ENCODE results near the gene SERPINB5.

The SERPINB5 gene

GRCh38 chr18:63454497-63454896 lies 22.3 kb upstream of the SERPINB5 start:
- Histone ChIP-seq H3F3A (ENCODE audit: control insufficient read depth, insufficient read depth) (no peaks in the 10 kb centered on the region), H3K79me2 (ENCODE audit: control insufficient read depth, low read length) (no peaks in the 10 kb centered on the region), H3K27me3 (ENCODE audit: control insufficient read depth, low read length) (no peaks in the 10 kb centered on the region), H3K9me3 (ENCODE audit: control insufficient read depth, insufficient read depth, low read length) (no peaks in the 10 kb centered on the region), H3K4me2 (ENCODE audit: low read length) (no peak overlapping the region), H3K4me1 (ENCODE audit: control insufficient read depth, low read length) (no peaks in the 10 kb centered on the region), H3K27ac (ENCODE audit: low read depth, low read length) (no peak overlapping the region), H3K4me3 (ENCODE audit: low read length) (no peak overlapping the region), H3K9me2 (replicated peaks; ENCODE audit: control insufficient read depth, low read length) (no peaks in the 10 kb centered on the region), H3K36me3 (ENCODE audit: control insufficient read depth, low read length) (no peaks in the 10 kb centered on the region), H4K20me1 (ENCODE audit: control insufficient read depth, insufficient read depth, low read depth, low read length) (no peaks in the 10 kb centered on the region)
- TF ChIP-seq, protein P1, sequence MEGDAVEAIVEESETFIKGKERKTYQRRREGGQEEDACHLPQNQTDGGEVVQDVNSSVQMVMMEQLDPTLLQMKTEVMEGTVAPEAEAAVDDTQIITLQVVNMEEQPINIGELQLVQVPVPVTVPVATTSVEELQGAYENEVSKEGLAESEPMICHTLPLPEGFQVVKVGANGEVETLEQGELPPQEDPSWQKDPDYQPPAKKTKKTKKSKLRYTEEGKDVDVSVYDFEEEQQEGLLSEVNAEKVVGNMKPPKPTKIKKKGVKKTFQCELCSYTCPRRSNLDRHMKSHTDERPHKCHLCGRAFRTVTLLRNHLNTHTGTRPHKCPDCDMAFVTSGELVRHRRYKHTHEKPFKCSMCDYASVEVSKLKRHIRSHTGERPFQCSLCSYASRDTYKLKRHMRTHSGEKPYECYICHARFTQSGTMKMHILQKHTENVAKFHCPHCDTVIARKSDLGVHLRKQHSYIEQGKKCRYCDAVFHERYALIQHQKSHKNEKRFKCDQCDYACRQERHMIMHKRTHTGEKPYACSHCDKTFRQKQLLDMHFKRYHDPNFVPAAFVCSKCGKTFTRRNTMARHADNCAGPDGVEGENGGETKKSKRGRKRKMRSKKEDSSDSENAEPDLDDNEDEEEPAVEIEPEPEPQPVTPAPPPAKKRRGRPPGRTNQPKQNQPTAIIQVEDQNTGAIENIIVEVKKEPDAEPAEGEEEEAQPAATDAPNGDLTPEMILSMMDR (IDR thresholded peaks at IDR 0.05; ENCODE audit: low read depth, low read length, poor library complexity, severe bottlenecking), result no peak
- no peak for TF ChIP-seq EZH2phosphoT487 (IDR thresholded peaks at IDR 0.05; ENCODE audit: borderline replicate concordance, low read length)

DNA sequence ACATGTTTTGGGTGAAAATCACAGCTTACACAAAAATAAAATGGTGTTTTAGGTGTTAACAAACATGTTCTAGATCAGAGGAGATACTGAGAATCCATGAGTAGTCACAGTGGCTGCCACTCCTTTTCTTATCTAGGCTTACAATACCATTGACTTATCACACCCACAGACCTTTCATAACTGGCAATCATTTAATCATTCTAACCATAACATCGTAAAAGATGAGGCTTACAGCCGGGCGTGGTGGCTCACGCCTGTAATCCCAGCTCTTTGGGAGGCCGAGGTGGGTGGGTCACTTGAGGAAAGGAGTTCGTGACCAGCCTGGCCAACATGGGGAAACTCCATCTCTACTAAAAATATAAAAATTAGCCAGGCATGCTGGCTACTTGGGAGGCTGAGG lies 18.8 kb upstream of the SERPINB5 start:
- Histone ChIP-seq H3K4me1 (ENCODE audit: control insufficient read depth, low read length) (no peaks in the 10 kb centered on the region), H3F3A (ENCODE audit: control insufficient read depth, insufficient read depth) (no peaks in the 10 kb centered on the region), H4K20me1 (ENCODE audit: control insufficient read depth, insufficient read depth, low read depth, low read length) (no peaks in the 10 kb centered on the region), H3K4me2 (ENCODE audit: low read length) (no peak overlapping the region), H3K9me2 (replicated peaks; ENCODE audit: control insufficient read depth, low read length) (no peaks in the 10 kb centered on the region), H3K27me3 (ENCODE audit: control insufficient read depth, low read length) (no peaks in the 10 kb centered on the region; the same call in 1 of the 2 replicates), H3K36me3 (ENCODE audit: control insufficient read depth, low read length) (no peaks in the 10 kb centered on the region), H3K79me2 (ENCODE audit: control insufficient read depth, low read length) (no peaks in the 10 kb centered on the region), H3K9me3 (ENCODE audit: control insufficient read depth, insufficient read depth, low read length) (no peaks in the 10 kb centered on the region), H3K4me3 (ENCODE audit: low read length) (no peak overlapping the region), H3K27ac (ENCODE audit: low read depth, low read length) (no peak overlapping the region)
- TF ChIP-seq, protein P1 (IDR thresholded peaks at IDR 0.05; ENCODE audit: low read depth, low read length, poor library complexity, severe bottlenecking), result no peak
- TF ChIP-seq EZH2phosphoT487 (IDR thresholded peaks at IDR 0.05; ENCODE audit: borderline replicate concordance, low read length), result no peak

DNA sequence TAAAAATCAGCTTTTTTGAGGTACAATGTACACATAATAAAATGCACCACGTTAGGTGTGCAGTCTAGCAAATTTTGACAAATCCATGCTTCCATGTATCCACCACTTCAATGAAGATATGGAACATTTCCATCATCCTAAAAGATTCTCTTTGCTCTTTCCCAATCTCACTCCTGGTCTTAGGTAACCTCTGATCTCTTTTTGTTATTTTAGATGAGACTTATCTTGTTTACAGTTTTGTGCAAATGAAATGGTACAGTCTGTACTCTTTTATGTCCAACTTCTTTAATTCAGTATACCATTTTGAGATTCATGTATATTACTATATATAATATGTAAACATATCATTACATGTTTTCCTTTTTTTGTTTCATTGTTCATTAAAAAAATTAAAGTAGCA lies 16.3 kb upstream of the SERPINB5 start:
- Histone ChIP-seq H3K9me2 (replicated peaks; ENCODE audit: control insufficient read depth, low read length) (no peaks in the 10 kb centered on the region), H3K4me2 (ENCODE audit: low read length) (no peak overlapping the region), H3K9me3 (ENCODE audit: control insufficient read depth, insufficient read depth, low read length) (no peaks in the 10 kb centered on the region), H3F3A (ENCODE audit: control insufficient read depth, insufficient read depth) (no peaks in the 10 kb centered on the region), H3K27me3 (ENCODE audit: control insufficient read depth, low read length) (peaks cover 9% of the 10 kb centered on the region; the same call in 1 of the 2 replicates), H3K4me3 (ENCODE audit: low read length) (no peak overlapping the region), H3K4me1 (ENCODE audit: control insufficient read depth, low read length) (no peaks in the 10 kb centered on the region), H4K20me1 (ENCODE audit: control insufficient read depth, insufficient read depth, low read depth, low read length) (no peaks in the 10 kb centered on the region), H3K27ac (ENCODE audit: low read depth, low read length) (no peak overlapping the region), H3K79me2 (ENCODE audit: control insufficient read depth, low read length) (no peaks in the 10 kb centered on the region), H3K36me3 (ENCODE audit: control insufficient read depth, low read length) (no peaks in the 10 kb centered on the region)
- TF ChIP-seq, protein P1 (IDR thresholded peaks at IDR 0.05; ENCODE audit: low read depth, low read length, poor library complexity, severe bottlenecking), result no peak
- TF ChIP-seq EZH2phosphoT487 (IDR thresholded peaks at IDR 0.05; ENCODE audit: borderline replicate concordance, low read length), result no peak

Measured in DOHH2 (cell line).